IgD-negative memory B cell (primary cell): ENCODE results near the gene COL9A3. TPM values are rescaled to one million over a fixed set of nuclear protein-coding genes. Genes with fewer than 3 reads are reported as not detected.
A peak's percentile ranks its signal among the peaks of the same experiment; 100 is the strongest.

Source experiments
- H3K27ac Mint-ChIP-seq, 3 donors: one replicate each; pipeline ENCODE4 v1.8.0; 2020 to 2022; ENCODE audit warnings: mild to moderate bottlenecking in 3 of 3, mixed read lengths in 3 of 3, moderate library complexity in 1 of 3
- H3K27me3 Mint-ChIP-seq: one replicate; pipeline ENCODE4 v1.8.0; 2021; ENCODE audit warnings: mixed read lengths
- H3K36me3 Mint-ChIP-seq: one replicate; pipeline ENCODE4 v1.8.0; 2020; ENCODE audit warnings: mild to moderate bottlenecking, mixed read lengths
- H3K4me1 Mint-ChIP-seq, 3 donors: one replicate each; pipeline ENCODE4 v1.8.0; 2020 to 2022; ENCODE audit warnings: mixed read lengths in 3 of 3, mild to moderate bottlenecking in 1 of 3
- H3K4me3 Mint-ChIP-seq, 4 donors: one replicate each; pipeline ENCODE4 v1.8.0; 2020 to 2022; ENCODE audit warnings: mild to moderate bottlenecking in 4 of 4, mixed read lengths in 4 of 4, moderate library complexity in 3 of 4
- H3K9me3 Mint-ChIP-seq, 3 donors: one replicate each; pipeline ENCODE4 v1.8.0; 2020 to 2021; ENCODE audit warnings: mixed read lengths in 3 of 3, mild to moderate bottlenecking in 1 of 3
- polyA plus RNA-seq: library from polyadenylated mRNA; unstranded; fragments of 300-500 nt; fragmentation: Illumina TruSeq; gene quantifications from one replicate; pipeline ENCODE4 v1.2.3, GENCODE V29; 2021

COL9A3 gene
- polyA plus RNA-seq, 1 donor from 2014 or later = 11.9 TPM

DNA sequence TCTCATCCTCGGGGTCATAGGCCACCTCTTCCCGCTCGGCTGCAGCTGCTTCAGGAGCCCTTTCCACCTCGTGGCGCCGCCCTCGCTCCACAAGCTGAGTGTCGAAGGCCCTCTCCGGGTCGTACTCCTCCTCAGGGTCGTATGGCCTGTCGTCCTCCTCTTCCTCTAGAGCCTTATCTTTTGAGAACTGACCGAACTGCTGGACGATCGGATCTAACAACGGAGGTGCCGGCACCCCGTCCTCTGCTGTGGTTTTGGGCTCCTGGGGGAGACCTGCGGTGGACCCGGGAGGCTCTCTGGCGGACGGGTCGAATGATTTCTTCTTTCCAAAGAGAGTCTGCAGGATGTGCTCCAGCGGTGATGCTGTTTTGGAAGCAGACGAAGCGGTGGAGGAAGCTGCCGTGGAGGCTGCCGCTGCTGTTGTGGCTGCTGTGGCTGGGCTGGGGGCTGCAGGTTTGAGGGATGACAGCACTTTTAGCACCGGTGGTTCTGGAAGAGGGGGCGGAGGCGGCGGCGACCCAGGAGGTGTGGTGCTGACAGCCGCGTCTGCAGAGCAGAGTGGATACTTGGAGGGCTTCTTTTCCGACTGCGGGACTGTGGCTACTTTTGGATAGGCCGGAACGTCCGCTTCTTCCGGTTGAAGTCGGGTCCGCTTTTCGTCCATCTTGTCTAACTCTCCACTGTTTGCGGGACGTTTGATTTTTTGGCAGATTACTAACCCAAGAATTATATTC is 65.0 kb downstream of the COL9A3 start:
- H3K36me3 Mint-ChIP-seq = peaks cover 1% of the 10 kb centered on the region
- no peaks in the 10 kb centered on the region for H3K27me3 Mint-ChIP-seq
- peaks cover 0 to 4% (median 2%) of the 10 kb centered on the region in 3 donors for H3K4me1 Mint-ChIP-seq
- H3K27ac Mint-ChIP-seq = peak overlapping the region in 1 of 3 donors; percentile 7
- no peak overlapping the region for H3K4me3 Mint-ChIP-seq
- H3K9me3 Mint-ChIP-seq = no peaks in the 10 kb centered on the region

DNA sequence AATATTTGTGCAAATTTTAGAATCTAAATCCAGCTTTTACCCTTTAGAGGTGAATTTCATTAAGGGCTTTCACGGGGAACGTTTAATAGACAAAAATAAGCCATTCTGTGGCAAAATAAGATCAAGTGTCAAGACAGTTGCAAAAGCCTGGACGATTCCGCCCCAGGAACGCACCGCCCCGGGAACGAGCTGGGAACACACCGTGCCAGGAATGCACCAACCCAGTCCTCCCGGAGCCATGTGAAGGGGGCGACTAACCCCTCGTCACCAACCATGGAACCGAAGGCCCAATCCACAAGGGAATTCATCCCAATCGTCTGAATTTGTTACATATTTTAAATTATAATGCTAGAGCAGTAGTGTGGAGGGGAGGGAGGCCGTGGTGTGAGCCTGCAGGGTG is 65.6 kb downstream of the COL9A3 start:
- Mint-ChIP-seq H3K27me3 (no peaks in the 10 kb centered on the region), H3K4me1 (peaks cover 0 to 4% (median 2%) of the 10 kb centered on the region in 3 donors), H3K36me3 (peaks cover 1% of the 10 kb centered on the region), H3K4me3 (no peak overlapping the region), H3K9me3 (no peaks in the 10 kb centered on the region), H3K27ac (no peak overlapping the region)

DNA sequence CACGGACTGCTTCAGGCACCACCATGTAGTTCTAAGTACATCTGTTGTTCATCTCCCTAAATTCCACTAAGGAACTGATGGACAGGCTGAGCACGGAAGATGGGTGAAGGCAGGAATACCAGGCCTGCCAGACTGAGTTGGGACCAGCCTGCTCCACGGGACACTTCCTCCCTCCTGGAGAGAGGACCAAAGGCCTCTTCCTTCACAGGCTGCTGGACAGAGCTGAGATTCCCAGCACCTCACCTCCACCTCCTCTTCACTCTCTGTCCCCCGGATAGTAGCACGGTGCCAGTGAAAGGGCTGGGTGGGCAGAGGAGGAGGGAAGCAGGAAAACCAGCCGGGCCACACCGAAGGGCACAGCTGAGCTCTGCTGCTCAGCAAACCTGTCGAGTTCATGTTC is 67.7 kb downstream of the COL9A3 start:
- Mint-ChIP-seq H3K27ac (no peak overlapping the region), H3K4me1 (peaks cover 0 to 4% (median 2%) of the 10 kb centered on the region in 3 donors), H3K27me3 (no peaks in the 10 kb centered on the region), H3K4me3 (no peak overlapping the region), H3K36me3 (no peaks in the 10 kb centered on the region), H3K9me3 (no peaks in the 10 kb centered on the region)

DNA sequence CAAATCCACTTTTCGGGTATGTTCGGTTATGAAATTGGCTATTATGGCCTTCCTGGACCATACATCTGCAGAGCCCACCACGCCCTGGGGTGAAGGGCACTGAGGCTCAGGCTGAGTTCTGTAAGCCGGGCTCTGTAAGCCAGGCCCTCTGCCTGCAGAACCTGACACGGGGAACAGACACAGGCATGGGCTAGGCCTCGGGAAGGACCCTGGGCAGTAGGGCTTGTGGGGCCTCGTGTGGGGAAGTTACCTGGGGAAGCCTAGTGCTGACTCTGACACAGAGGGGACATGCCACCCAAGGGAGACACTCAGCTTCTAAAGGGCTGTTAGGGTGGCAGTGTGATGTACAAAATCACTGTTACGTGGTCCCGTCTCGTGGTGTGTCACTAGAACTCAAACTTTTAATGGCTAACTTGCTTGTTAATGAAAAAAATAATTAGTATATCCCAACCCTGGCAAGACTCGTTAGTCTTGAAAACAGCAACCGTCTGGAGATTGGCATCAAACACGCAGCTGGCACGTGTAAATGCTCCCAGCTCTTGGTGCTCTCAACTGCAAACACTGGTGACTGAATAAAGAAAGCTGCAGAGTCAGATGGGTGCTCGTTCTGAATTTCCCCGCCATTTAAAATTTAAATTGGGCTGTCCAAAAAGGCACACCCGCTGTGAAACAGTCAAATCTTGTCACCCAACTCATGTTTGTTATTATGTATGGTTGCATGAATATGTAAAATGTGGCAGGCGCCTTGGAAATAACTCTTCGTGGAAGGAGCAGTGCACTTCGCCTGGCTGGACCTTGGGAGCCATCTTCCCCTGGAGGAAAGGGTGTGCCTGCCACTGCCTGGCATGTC is 68.4 kb downstream of the COL9A3 start:
- no peaks in the 10 kb centered on the region for H3K27me3 Mint-ChIP-seq
- H3K9me3 Mint-ChIP-seq = no peaks in the 10 kb centered on the region
- H3K27ac Mint-ChIP-seq = peak overlapping the region in 1 of 3 donors; percentile 73
- no peaks in the 10 kb centered on the region for H3K36me3 Mint-ChIP-seq
- no peak overlapping the region for H3K4me3 Mint-ChIP-seq
- peaks cover 0 to 4% (median 2%) of the 10 kb centered on the region in 3 donors for H3K4me1 Mint-ChIP-seq

DNA sequence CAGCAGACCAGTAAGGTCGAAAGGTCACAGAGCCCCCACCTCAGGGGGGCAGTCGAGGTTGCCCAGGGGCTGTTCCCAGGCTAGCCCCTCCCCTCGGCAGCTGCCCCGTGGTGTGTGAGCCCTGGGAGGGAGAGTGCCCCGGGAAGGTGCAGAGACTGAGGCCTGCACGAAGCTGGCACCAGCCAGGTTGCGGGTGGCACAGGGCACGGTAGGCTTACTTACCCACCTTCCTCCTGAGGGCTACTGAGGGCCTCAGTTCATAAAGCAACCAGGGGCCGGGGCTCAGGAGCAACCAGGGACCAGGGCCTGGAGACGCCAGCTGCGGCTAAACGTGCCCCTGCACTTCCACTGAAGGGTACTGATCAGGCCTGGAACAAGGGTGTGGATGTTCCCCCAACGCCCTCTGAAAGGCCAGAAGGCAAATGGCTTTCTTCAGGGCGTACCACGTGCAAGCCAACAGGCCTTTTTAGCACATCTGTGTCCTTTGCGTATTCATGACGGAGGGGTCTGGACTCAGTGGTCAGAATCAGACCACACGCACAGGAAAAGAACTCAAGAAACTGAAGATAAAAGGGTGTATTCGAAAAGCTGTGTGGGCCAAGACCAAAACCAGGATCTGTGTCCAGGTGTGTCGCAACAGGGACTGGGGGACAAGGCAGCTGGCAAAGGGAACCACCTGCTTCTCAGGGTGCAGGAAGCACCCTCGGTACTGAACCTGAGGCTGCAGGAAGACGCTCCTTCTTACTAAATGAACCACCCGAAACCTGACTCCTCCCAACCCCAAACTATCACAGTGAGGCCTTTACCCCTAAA is 69.3 kb downstream of the COL9A3 start:
- no peaks in the 10 kb centered on the region for H3K27me3 Mint-ChIP-seq
- H3K9me3 Mint-ChIP-seq = no peaks in the 10 kb centered on the region
- peaks cover 0 to 4% (median 2%) of the 10 kb centered on the region in 3 donors for H3K4me1 Mint-ChIP-seq
- no peaks in the 10 kb centered on the region for H3K36me3 Mint-ChIP-seq
- H3K27ac Mint-ChIP-seq = peak overlapping the region; percentile 46 to 86 (median 61)
- H3K4me3 Mint-ChIP-seq = no peak overlapping the region

DNA sequence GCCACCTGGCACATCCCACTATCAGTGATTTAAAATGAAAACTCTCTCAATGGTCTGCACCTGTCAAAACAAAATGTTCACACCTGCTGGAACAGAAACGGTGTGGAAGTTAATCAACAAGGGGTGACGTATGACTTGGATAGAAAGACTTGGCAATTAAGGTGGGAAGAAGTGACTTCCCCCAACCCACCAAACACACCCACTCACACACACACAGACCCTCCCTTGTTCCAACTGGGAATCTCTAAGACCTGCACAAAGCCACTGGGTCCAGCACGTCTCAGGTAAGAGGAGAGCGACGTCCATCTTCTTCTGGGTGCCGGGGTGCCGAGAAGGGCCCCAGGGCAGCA is 69.8 kb downstream of the COL9A3 start:
- no peaks in the 10 kb centered on the region for H3K9me3 Mint-ChIP-seq
- H3K27me3 Mint-ChIP-seq = no peaks in the 10 kb centered on the region
- H3K27ac Mint-ChIP-seq = peak overlapping the region; percentile 46 to 86 (median 61)
- H3K4me3 Mint-ChIP-seq = peak overlapping the region in 1 of 4 donors; percentile 29
- H3K36me3 Mint-ChIP-seq = no peaks in the 10 kb centered on the region
- H3K4me1 Mint-ChIP-seq = peaks cover 0 to 4% (median 2%) of the 10 kb centered on the region in 3 donors

DNA sequence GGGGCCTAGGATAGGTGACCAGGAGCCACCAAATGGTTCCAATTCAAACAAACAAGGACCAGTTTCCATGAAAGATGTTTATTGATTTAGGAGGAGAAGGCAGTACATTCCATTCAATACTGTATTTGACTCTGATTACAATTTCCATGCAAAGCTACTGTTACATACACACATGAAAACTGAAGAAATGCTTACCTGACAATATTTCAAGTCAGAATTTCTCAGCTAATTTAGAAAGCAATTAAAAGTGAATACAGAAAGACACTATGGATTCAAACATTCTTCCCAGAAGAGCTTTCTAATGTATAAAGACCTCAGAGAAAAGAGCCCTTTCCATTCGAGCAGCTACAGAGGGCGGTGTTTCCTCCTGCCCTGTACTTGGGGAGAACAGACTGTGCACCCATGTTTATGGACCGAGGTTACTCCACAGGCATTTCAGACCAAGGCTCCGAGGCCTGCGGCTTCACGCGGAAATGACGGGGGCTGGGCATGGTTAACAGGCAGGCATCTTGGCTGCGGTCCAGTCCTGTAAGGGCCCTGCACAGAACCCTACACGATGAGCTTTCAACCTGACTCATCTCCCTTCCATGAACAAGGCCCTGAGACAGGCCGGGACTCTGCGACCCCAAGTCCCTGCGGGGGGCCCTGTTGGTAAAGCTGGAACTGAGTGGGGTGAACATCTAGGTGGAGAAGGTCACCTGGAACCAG is 70.5 kb downstream of the COL9A3 start:
- no peaks in the 10 kb centered on the region for H3K9me3 Mint-ChIP-seq
- no peaks in the 10 kb centered on the region for H3K27me3 Mint-ChIP-seq
- peak overlapping the region; percentile 46 to 86 (median 61) for H3K27ac Mint-ChIP-seq
- no peaks in the 10 kb centered on the region for H3K36me3 Mint-ChIP-seq
- H3K4me1 Mint-ChIP-seq = peaks cover 0 to 4% (median 2%) of the 10 kb centered on the region in 3 donors
- no peak overlapping the region for H3K4me3 Mint-ChIP-seq

DNA sequence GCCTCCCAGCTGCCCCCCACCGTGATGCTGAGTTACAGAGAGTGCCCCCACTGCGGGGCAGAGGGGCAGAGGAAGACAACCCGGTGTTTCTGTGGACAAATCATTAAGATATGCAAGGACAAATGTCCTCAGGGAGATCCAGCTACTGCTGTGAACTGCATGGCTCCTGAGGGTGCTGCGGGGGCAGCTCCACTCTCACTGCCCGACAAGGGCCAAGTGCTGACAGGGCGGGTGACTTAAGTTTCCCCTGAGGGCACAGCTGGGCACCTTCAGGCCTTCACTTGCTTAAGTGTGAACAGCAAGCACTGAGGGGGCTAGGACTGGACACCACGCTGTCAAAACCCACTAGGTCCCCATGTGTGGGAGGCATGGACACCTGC is 71.0 kb downstream of the COL9A3 start:
- no peaks in the 10 kb centered on the region for H3K36me3 Mint-ChIP-seq
- no peak overlapping the region for H3K4me3 Mint-ChIP-seq
- H3K4me1 Mint-ChIP-seq = peaks cover 0 to 4% (median 2%) of the 10 kb centered on the region in 3 donors
- H3K9me3 Mint-ChIP-seq = no peaks in the 10 kb centered on the region
- no peaks in the 10 kb centered on the region for H3K27me3 Mint-ChIP-seq
- no peak overlapping the region for H3K27ac Mint-ChIP-seq

DNA sequence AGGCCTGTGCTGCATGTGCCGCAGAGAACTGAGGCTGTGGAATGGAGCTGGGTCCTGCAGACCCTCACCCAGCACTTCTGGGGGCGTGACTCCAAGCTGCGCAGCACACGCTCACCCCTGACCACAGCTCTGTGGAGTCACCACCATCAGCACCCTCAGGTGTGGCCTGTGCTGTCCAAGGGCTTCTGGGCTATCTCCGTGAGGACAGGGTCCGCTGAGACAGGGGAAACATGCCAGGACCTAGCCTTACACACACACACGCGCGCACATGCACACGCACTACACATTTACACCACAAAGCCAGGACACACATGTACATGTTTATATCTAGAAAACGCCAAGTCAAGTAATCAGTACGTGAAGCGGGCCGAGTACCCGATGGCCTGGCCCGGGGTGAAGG is 71.6 kb downstream of the COL9A3 start:
- H3K36me3 Mint-ChIP-seq = no peaks in the 10 kb centered on the region
- H3K4me1 Mint-ChIP-seq = peaks cover 0 to 4% (median 2%) of the 10 kb centered on the region in 3 donors
- H3K27ac Mint-ChIP-seq = no peak overlapping the region
- H3K4me3 Mint-ChIP-seq = no peak overlapping the region
- no peaks in the 10 kb centered on the region for H3K27me3 Mint-ChIP-seq
- H3K9me3 Mint-ChIP-seq = no peaks in the 10 kb centered on the region

DNA sequence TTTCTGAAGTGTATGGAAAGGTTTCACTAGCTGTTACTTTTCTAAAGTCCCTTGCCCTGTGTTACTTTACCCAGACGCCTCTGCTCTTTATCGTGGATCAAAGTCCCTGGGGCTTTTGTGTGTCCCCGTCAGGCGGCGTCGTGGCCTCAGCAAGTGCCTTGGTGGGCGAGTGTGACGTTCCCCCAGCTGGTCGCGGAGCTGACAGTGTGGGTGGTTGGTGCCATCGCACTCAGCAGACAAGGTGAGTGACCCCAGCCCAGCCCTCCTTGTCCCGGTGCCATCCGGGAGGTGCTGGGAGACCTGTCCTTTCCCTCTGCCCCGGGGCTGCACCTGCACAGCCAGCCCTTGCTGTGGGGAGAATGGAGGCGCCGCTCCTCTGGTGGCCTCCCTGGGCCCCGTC is 72.1 kb downstream of the COL9A3 start:
- no peak overlapping the region for H3K4me3 Mint-ChIP-seq
- no peaks in the 10 kb centered on the region for H3K27me3 Mint-ChIP-seq
- no peaks in the 10 kb centered on the region for H3K9me3 Mint-ChIP-seq
- H3K36me3 Mint-ChIP-seq = no peaks in the 10 kb centered on the region
- H3K27ac Mint-ChIP-seq = no peak overlapping the region
- peaks cover 0 to 4% (median 2%) of the 10 kb centered on the region in 3 donors for H3K4me1 Mint-ChIP-seq

DNA sequence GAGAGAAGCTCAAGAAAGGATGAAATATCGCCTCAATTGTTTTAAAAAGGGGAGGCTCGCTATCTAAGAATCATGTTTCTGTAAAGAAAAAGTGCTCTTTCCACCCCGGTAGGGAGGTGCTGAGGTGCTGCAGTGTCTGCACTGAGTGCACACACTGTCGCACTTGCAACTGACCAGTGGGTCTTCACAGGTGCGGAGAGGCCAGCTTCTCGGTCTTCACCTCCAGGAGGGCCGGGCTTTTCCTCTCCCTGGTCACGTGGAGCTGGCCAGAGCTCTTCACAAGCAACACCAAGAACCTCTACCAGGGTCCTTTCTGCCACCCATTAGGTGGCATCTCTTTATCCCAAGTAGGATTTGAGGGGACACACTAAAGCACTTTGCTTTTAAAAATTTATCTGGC is 72.6 kb downstream of the COL9A3 start:
- no peak overlapping the region for H3K4me3 Mint-ChIP-seq
- H3K9me3 Mint-ChIP-seq = no peaks in the 10 kb centered on the region
- no peak overlapping the region for H3K27ac Mint-ChIP-seq
- no peaks in the 10 kb centered on the region for H3K27me3 Mint-ChIP-seq
- H3K36me3 Mint-ChIP-seq = no peaks in the 10 kb centered on the region
- H3K4me1 Mint-ChIP-seq = peaks cover 0 to 3% (median 2%) of the 10 kb centered on the region in 3 donors

DNA sequence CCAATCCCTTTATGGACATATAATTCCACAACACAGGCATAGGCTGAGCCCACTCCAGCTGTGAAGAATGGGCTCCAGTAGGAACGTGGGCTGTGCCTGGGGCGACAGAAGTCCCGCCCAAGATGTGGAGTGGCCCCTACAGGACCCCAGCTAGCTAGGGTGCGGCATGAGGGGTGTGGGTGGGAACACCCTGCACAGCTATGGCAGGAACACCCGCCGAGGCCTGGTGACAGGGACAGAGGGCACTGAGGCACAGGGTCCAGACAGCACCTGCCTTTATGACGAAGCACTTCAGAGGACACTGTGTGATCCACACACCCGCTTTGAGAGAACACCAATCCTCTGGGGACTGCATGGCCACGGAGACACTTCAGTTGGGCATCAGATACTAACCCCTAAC is 73.0 kb downstream of the COL9A3 start:
- no peak overlapping the region for H3K27ac Mint-ChIP-seq
- no peaks in the 10 kb centered on the region for H3K27me3 Mint-ChIP-seq
- H3K4me1 Mint-ChIP-seq = peaks cover 0 to 2% (median 2%) of the 10 kb centered on the region in 3 donors
- H3K36me3 Mint-ChIP-seq = no peaks in the 10 kb centered on the region
- H3K4me3 Mint-ChIP-seq = no peak overlapping the region
- no peaks in the 10 kb centered on the region for H3K9me3 Mint-ChIP-seq

DNA sequence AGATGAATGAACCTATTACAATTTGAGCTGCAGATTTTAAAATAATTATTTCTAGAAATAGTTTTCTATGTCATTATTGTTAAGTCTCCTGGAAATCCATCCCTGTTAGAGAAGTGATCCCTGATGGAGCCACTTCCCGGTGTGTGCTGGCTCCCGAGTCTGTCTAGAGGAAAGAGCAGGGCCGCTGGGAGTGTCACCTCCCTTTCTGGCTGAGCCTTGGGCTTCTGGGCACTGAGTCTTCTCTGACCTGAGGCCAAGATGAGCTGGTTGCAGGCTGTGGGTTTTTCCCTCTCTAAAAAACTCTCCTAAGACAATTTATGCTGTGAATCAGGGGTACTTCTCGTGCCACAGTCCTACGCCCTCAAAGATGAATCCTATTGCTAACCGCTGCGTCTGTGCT is 73.6 kb downstream of the COL9A3 start:
- Mint-ChIP-seq H3K27me3 (no peaks in the 10 kb centered on the region), H3K27ac (no peak overlapping the region), H3K36me3 (no peaks in the 10 kb centered on the region), H3K4me1 (peaks cover 0 to 4% (median 2%) of the 10 kb centered on the region in 3 donors), H3K4me3 (no peak overlapping the region), H3K9me3 (no peaks in the 10 kb centered on the region)
